ENCODE measurements around the gene ZNG1C.
"Not testable (repeated sequence)": the region's sequence is repeated elsewhere in the genome, so short reads cannot be mapped to it uniquely, and the experiment has no call there.

ZNG1C gene

GRCh38 chr9:68306391-68306964 is 64.7 kb downstream of the ZNG1C start:
- not testable (repeated sequence) for H3K27me3 ChIP-seq (ENCODE audit: low read length); H3K36me3 ChIP-seq (ENCODE audit: low read length); H2AFZ ChIP-seq (ENCODE audit: low read depth, low read length, severe bottlenecking); H3F3A ChIP-seq (ENCODE audit: insufficient read depth); H3K4me3 ChIP-seq (ENCODE audit: insufficient read depth, low read length, poor library complexity, severe bottlenecking); H3K9me3 ChIP-seq (ENCODE audit: insufficient read depth, low read length); H3K4me2 ChIP-seq (ENCODE audit: low read depth, low read length, poor library complexity, severe bottlenecking); H3K9ac ChIP-seq (ENCODE audit: low read length); H3K9me2 ChIP-seq (replicated peaks; ENCODE audit: insufficient read depth, low read length); H3K27ac ChIP-seq (ENCODE audit: low read depth, low read length); H3K79me2 ChIP-seq (ENCODE audit: insufficient read depth, low read length); H4K20me1 ChIP-seq (ENCODE audit: low read depth, low read length)

DNA sequence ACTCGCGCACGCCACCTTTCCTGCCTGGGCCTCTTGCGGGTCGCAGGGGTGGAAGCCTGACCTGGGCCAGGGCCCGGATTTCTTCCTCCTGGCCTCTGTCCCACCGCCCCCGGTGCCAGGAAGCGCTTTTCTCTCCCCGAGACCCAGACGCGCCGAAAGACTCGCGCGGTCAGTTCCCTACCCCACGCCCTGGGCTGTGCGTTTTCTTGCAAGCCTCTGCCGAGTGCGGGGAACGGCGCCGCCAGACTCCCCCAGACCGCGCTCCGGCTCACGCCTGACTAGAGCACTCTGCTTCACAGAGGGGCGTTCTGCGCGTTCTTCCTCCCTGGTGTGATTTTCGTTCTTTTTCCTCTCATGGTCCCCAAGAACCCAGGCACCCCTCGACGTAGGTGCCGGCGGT is 65.3 kb downstream of the ZNG1C start:
- H4K20me1 ChIP-seq (ENCODE audit: low read depth, low read length); H3K9me2 ChIP-seq (replicated peaks; ENCODE audit: insufficient read depth, low read length); H3K9me3 ChIP-seq (ENCODE audit: insufficient read depth, low read length): not testable (repeated sequence)

DNA sequence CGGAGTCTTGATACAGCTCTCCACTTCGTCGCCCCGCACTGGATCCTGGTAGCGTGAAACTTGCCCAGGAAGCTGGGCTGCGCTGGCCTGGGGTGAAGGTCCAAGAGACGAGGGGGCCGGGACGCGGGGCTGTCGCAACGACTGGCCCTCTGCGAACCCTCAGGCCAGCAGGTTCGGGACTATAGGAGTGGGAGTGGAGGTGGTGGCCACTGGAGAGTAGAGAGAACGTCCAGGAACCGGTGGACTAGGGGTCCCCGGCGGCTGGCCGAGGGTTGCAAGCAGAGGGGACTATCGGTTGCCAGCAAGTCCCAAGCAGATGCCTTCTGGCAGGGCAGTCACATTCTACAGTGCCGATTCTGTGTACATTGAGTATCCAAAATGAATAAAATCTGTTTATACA is 65.9 kb downstream of the ZNG1C start:
- H3K27me3 ChIP-seq (ENCODE audit: low read length); H4K20me1 ChIP-seq (ENCODE audit: low read depth, low read length); H3K27ac ChIP-seq (ENCODE audit: low read depth, low read length); H3K79me2 ChIP-seq (ENCODE audit: insufficient read depth, low read length); H3K36me3 ChIP-seq (ENCODE audit: low read length); H3K9ac ChIP-seq (ENCODE audit: low read length); H3F3A ChIP-seq (ENCODE audit: insufficient read depth); H3K4me2 ChIP-seq (ENCODE audit: low read depth, low read length, poor library complexity, severe bottlenecking); H2AFZ ChIP-seq (ENCODE audit: low read depth, low read length, severe bottlenecking); H3K4me3 ChIP-seq (ENCODE audit: insufficient read depth, low read length, poor library complexity, severe bottlenecking); H3K9me2 ChIP-seq (replicated peaks; ENCODE audit: insufficient read depth, low read length); H3K9me3 ChIP-seq (ENCODE audit: insufficient read depth, low read length): not testable (repeated sequence)

More for the DNA sequence above, 65.3 kb downstream of the ZNG1C start:
- not testable (repeated sequence) for H3K27ac ChIP-seq (ENCODE audit: low read depth, low read length); H3K9ac ChIP-seq (ENCODE audit: low read length); H3K27me3 ChIP-seq (ENCODE audit: low read length); H3F3A ChIP-seq (ENCODE audit: insufficient read depth); H2AFZ ChIP-seq (ENCODE audit: low read depth, low read length, severe bottlenecking); H3K4me2 ChIP-seq (ENCODE audit: low read depth, low read length, poor library complexity, severe bottlenecking); H3K79me2 ChIP-seq (ENCODE audit: insufficient read depth, low read length); H3K4me3 ChIP-seq (ENCODE audit: insufficient read depth, low read length, poor library complexity, severe bottlenecking); H3K36me3 ChIP-seq (ENCODE audit: low read length)

DNA sequence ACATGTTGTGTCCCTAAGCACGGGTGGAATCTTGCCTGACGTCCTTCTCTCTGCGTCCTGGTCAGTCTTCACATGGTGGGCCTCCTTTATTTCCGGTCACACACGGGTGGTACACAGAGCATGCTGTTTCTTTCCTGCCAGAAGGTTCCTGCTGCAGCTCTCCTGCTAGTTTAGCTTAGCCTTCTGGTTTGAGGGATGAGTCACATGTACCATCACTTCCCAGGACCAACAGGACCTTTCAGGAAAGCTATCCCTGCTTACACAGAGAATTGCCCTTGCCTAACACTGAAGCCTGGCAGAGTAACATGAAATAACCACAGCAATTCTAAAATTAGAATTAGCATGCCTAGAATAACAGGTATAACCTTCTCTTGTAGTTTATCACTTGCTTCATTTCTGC is 69.4 kb downstream of the ZNG1C start:
- not testable (repeated sequence) for H3K36me3 ChIP-seq (ENCODE audit: low read length); H3K9ac ChIP-seq (ENCODE audit: low read length); H3K27ac ChIP-seq (ENCODE audit: low read depth, low read length); H4K20me1 ChIP-seq (ENCODE audit: low read depth, low read length); H3K79me2 ChIP-seq (ENCODE audit: insufficient read depth, low read length); H3F3A ChIP-seq (ENCODE audit: insufficient read depth); H2AFZ ChIP-seq (ENCODE audit: low read depth, low read length, severe bottlenecking); H3K4me3 ChIP-seq (ENCODE audit: insufficient read depth, low read length, poor library complexity, severe bottlenecking); H3K27me3 ChIP-seq (ENCODE audit: low read length); H3K4me2 ChIP-seq (ENCODE audit: low read depth, low read length, poor library complexity, severe bottlenecking); H3K9me3 ChIP-seq (ENCODE audit: insufficient read depth, low read length); H3K9me2 ChIP-seq (replicated peaks; ENCODE audit: insufficient read depth, low read length)

DNA sequence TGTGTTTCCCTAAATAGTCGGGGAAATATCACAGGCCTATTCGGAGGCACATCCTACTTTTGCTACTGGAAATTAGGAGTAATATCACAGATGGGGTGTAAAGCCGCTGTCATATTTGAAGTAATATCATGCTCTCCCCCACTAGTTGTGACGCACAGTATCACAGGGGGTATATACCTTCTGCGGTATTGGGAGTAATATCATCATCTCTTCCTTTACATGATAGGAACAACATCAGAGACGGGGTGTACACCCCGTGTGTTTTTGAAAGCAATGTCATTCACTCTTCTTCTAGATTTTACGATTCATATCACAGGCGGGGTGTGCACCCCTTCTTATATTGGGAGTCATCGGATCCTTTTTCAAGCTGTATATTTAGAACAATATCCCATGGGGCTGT is 76.4 kb downstream of the ZNG1C start:
- H3K79me2 ChIP-seq (ENCODE audit: insufficient read depth, low read length); H3K9me2 ChIP-seq (replicated peaks; ENCODE audit: insufficient read depth, low read length); H3K9me3 ChIP-seq (ENCODE audit: insufficient read depth, low read length); H3K4me2 ChIP-seq (ENCODE audit: low read depth, low read length, poor library complexity, severe bottlenecking); H3K9ac ChIP-seq (ENCODE audit: low read length); H2AFZ ChIP-seq (ENCODE audit: low read depth, low read length, severe bottlenecking); H3K36me3 ChIP-seq (ENCODE audit: low read length); H3F3A ChIP-seq (ENCODE audit: insufficient read depth); H3K4me3 ChIP-seq (ENCODE audit: insufficient read depth, low read length, poor library complexity, severe bottlenecking); H3K27me3 ChIP-seq (ENCODE audit: low read length); H4K20me1 ChIP-seq (ENCODE audit: low read depth, low read length); H3K27ac ChIP-seq (ENCODE audit: low read depth, low read length): not testable (repeated sequence)

- not testable (repeated sequence) for H3K27me3 ChIP-seq (ENCODE audit: low read length); H4K20me1 ChIP-seq (ENCODE audit: low read depth, low read length); H3K9ac ChIP-seq (ENCODE audit: low read length); H3K36me3 ChIP-seq (ENCODE audit: low read length); H3K9me3 ChIP-seq (ENCODE audit: insufficient read depth, low read length); H3K79me2 ChIP-seq (ENCODE audit: insufficient read depth, low read length); H3K4me2 ChIP-seq (ENCODE audit: low read depth, low read length, poor library complexity, severe bottlenecking); H3F3A ChIP-seq (ENCODE audit: insufficient read depth); H3K4me3 ChIP-seq (ENCODE audit: insufficient read depth, low read length, poor library complexity, severe bottlenecking); H2AFZ ChIP-seq (ENCODE audit: low read depth, low read length, severe bottlenecking); H3K27ac ChIP-seq (ENCODE audit: low read depth, low read length); H3K9me2 ChIP-seq (replicated peaks; ENCODE audit: insufficient read depth, low read length)
Observed at GRCh38 chr9:68323749-68324148, 82.0 kb downstream of the ZNG1C start.

DNA sequence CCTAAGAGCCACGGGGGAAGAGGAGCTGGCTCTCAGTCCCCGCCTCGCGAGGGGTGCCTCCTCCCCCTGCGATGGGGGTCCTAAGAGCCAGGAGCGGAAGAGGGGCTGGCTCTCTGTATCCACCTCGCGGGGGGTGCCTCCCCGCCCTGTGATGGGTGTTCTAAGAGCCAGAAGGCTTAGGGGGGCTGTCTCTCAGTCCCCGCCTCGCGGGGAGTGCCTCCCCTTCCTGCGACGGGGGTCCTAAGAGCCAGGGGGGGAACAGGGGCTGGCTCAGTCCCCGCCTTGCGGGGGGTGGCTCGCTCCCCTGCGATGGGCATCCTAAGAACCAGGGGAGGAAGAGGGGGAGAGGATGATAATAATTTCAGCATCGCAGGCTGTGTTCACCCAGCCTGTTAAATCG is 82.7 kb downstream of the ZNG1C start:
- H3K9me3 ChIP-seq (ENCODE audit: insufficient read depth, low read length); H3K27me3 ChIP-seq (ENCODE audit: low read length); H3K27ac ChIP-seq (ENCODE audit: low read depth, low read length); H3K36me3 ChIP-seq (ENCODE audit: low read length); H2AFZ ChIP-seq (ENCODE audit: low read depth, low read length, severe bottlenecking); H3K9ac ChIP-seq (ENCODE audit: low read length); H3F3A ChIP-seq (ENCODE audit: insufficient read depth); H3K4me3 ChIP-seq (ENCODE audit: insufficient read depth, low read length, poor library complexity, severe bottlenecking); H3K9me2 ChIP-seq (replicated peaks; ENCODE audit: insufficient read depth, low read length); H3K4me2 ChIP-seq (ENCODE audit: low read depth, low read length, poor library complexity, severe bottlenecking); H4K20me1 ChIP-seq (ENCODE audit: low read depth, low read length); H3K79me2 ChIP-seq (ENCODE audit: insufficient read depth, low read length): not testable (repeated sequence)

GRCh38 chr9:68329106-68329505 is 87.3 kb downstream of the ZNG1C start:
- not testable (repeated sequence) for H3K36me3 ChIP-seq (ENCODE audit: low read length); H3K9me2 ChIP-seq (replicated peaks; ENCODE audit: insufficient read depth, low read length); H3K9ac ChIP-seq (ENCODE audit: low read length); H3K27ac ChIP-seq (ENCODE audit: low read depth, low read length); H3K4me2 ChIP-seq (ENCODE audit: low read depth, low read length, poor library complexity, severe bottlenecking); H3K4me3 ChIP-seq (ENCODE audit: insufficient read depth, low read length, poor library complexity, severe bottlenecking); H3K27me3 ChIP-seq (ENCODE audit: low read length); H3K79me2 ChIP-seq (ENCODE audit: insufficient read depth, low read length); H3K9me3 ChIP-seq (ENCODE audit: insufficient read depth, low read length); H2AFZ ChIP-seq (ENCODE audit: low read depth, low read length, severe bottlenecking); H3F3A ChIP-seq (ENCODE audit: insufficient read depth); H4K20me1 ChIP-seq (ENCODE audit: low read depth, low read length)

Data from SU-DHL-6 (cell line).